Measurements from ENCODE around the gene CARNS1.

DNA sequence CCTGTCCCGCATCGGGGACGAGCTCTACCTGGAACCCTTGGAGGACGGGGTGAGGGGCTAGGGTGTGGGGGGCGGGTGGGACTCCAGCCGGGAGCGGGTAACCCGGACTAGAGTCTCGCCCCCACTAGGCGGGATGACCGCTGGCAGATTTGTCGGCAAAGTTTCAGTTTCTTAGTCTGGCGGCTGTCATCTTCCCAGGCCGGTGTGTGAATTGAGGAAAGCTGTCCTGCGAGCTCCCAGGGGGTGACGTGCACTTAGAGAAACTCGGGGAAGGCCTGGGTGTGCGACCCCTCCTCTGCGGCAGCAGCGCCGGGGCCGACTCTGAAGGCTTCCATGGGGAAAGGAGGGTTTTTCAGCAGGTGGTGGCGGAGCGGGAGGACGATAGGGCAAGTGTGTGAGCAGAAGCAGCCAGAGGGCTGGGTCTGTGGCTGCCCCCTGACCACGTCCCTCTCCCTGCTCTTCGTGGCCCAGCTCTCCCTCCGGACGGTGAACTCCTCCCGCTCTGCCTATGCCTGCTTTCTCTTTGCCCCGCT, 23.2 kb upstream of the CARNS1 start:
- TF ChIP-seq POU6F1 (CRISPR knock-in tag; IDR thresholded peaks at IDR 0.05; ENCODE audit: borderline replicate concordance, low read depth) (no peak), ARNTL (CRISPR knock-in tag; IDR thresholded peaks at IDR 0.05; ENCODE audit: borderline replicate concordance, low read depth) (no peak), ISL1 (CRISPR knock-in tag; IDR thresholded peaks at IDR 0.05) (no peak), GLIS3 (CRISPR knock-in tag; IDR thresholded peaks at IDR 0.05) (no peak), CSRNP3 (CRISPR knock-in tag; IDR thresholded peaks at IDR 0.05) (no peak), PATZ1 (CRISPR knock-in tag; IDR thresholded peaks at IDR 0.05; ENCODE audit: borderline replicate concordance) (no peak), TSHZ2 (CRISPR knock-in tag; IDR thresholded peaks at IDR 0.05) (no peak), ZC3H10 (CRISPR knock-in tag; IDR thresholded peaks at IDR 0.05) (no peak), ZFP30 (CRISPR knock-in tag; IDR thresholded peaks at IDR 0.05) (no peak), ZFP3 (CRISPR knock-in tag; IDR thresholded peaks at IDR 0.05) (no peak), OSR1 (CRISPR knock-in tag; IDR thresholded peaks at IDR 0.05) (no peak), CSDC2 (CRISPR knock-in tag; IDR thresholded peaks at IDR 0.05) (no peak)

Measured in SK-N-SH treated with all-trans-retinoic acid at 6 μM for 48 hours (cell line).